ENCODE data around the gene RETREG2. TPM values are rescaled to one million over a fixed set of nuclear protein-coding genes. Genes with fewer than 3 reads are reported as not detected.

RETREG2 gene
- total and polyA plus RNA-seq, 2 of the 4 experiments (the other 2 are of a cell fraction), result 45.2 to 51.1 TPM

GRCh38 chr2:219228911-219229304, 50.8 kb downstream of the RETREG2 start:
- Histone ChIP-seq H4K8ac (ENCODE audit: low read depth in 2 of 2, low read length in 2 of 2) (peak overlapping the region; percentile 26 to 66; a peak in 2 of 4 replicates), H3K4me3 (ENCODE audit: insufficient read depth, low read depth, low read length) (peak overlapping the region; percentile 79), H3K4ac (ENCODE audit: low read depth, low read length) (peak overlapping the region; percentile 51), H4K20me1 (ENCODE audit: insufficient read depth, low read length) (no peaks in the 10 kb centered on the region), H2AK9ac (replicated peaks; ENCODE audit: low read depth, low read length, poor library complexity) (peak overlapping the region; percentile 94), H3K9me3 (ENCODE audit: control insufficient read depth, insufficient read depth, low read length) (no peaks in the 10 kb centered on the region), H3K9me1 (ENCODE audit: insufficient read depth, low read length) (peaks cover 8% of the 10 kb centered on the region; the same call in 1 of the 2 replicates), H3K36me3 (ENCODE audit: control insufficient read depth, insufficient read depth, low read length) (peaks cover 36% of the 10 kb centered on the region), H3K56ac (ENCODE audit: extremely low read depth, insufficient read depth, low read length) (peak overlapping the region; percentile 69; the same call in 1 of the 2 replicates), H4K91ac (ENCODE audit: insufficient read depth, low read depth, low read length) (peak overlapping the region; percentile 68), H3K79me1 (ENCODE audit: low read depth in 1 of 2, low read length in 2 of 2) (peaks cover 46 to 56% of the 10 kb centered on the region in 2 experiments), H2BK5ac (ENCODE audit: low read depth, low read length, poor library complexity, severe bottlenecking) (peak overlapping the region; percentile 71), H3K4me2 (ENCODE audit: low read depth, low read length) (peak overlapping the region; percentile 93), H2BK20ac (ENCODE audit: low read depth, low read length) (no peak overlapping the region), H3K23ac (ENCODE audit: low read depth, low read length) (peak overlapping the region; percentile 87), H3K27ac (ENCODE audit: insufficient read depth, low read length) (peak overlapping the region; percentile 70), H3K18ac (ENCODE audit: low read depth, low read length) (no peak overlapping the region), H2AFZ (replicated peaks; ENCODE audit: low read length, poor library complexity) (peak overlapping the region; percentile 99), H3K4me1 (ENCODE audit: control insufficient read depth, insufficient read depth, low read length) (peaks cover 5% of the 10 kb centered on the region), H3K14ac (replicated peaks; ENCODE audit: low read depth, low read length) (peak overlapping the region; percentile 93), H2BK15ac (ENCODE audit: low read depth, low read length) (0 out of 3 replicates have a peak overlapping the region, but pooled peaks have one; percentile 25), H3K27me3 (ENCODE audit: control insufficient read depth, insufficient read depth, low read length) (no peaks in the 10 kb centered on the region), H4K5ac (ENCODE audit: low read depth, low read length) (peak overlapping the region; percentile 31), H2BK120ac (ENCODE audit: low read depth, low read length) (no peak overlapping the region; the same call in 1 of the 2 replicates), H2AK5ac (ENCODE audit: low read depth, low read length) (peak overlapping the region; percentile 22; the same call in 1 of the 2 replicates), H3K9ac (ENCODE audit: low read depth, low read length) (peak overlapping the region; percentile 82)
- DNase-seq, result no peak
- dilution Hi-C loops (cut with HindIII; ENCODE audit: low sequenced_read_pairs, unreplicated experiment), result no loop called here
- peak; percentile 30; the same call in 1 of the 2 replicates for ATAC-seq (ENCODE audit: low read depth)
- no TSS peak for BruUV-seq (replicated peaks)
- CTCF ChIA-PET, result interaction anchor here (1.3 kb wide), 1 partner anchor 66 kb away, joined by 8 read pairs; no protein-coding TSS in a partner anchor
- in situ Hi-C loops (cut with MboI; ENCODE audit: low sequenced_read_pairs), result no loop called here
- 100% methylated on average over 1 of the region's 19 CpGs; no CpG with 5 or more reads in 1 of the 2 experiments for WGBS, 2 experiments (ENCODE audit: extremely low coverage in 2 of 2, insufficient read length in 1 of 2)
- POLR2A ChIA-PET (ENCODE audit: unreplicated experiment), result interaction anchor here (0.7 to 1.1 kb wide), 2 partner anchors 16 to 20 kb away, joined by 6 to 18 read pairs; no protein-coding TSS in a partner anchor
- TF ChIP-seq BHLHE40 (IDR thresholded peaks at IDR 0.05; ENCODE audit: low read depth, low read length) (no peak), RFX5 (IDR thresholded peaks at IDR 0.05; ENCODE audit: low read depth, low read length) (no peak), POLR2A (IDR thresholded peaks at IDR 0.05; ENCODE audit: low read depth, low read length) (no peak), FOS (IDR thresholded peaks at IDR 0.05; ENCODE audit: low read depth, low read length) (no peak), USF2 (IDR thresholded peaks at IDR 0.05; ENCODE audit: low read depth, low read length) (no peak), MXI1 (IDR thresholded peaks at IDR 0.05; ENCODE audit: borderline replicate concordance, low read depth, low read length) (peak; percentile 8; the same call in 1 of the 2 replicates), CTCF (conservative IDR thresholded peaks at IDR 0.05; ENCODE audit: low read depth, low read length) (no peak)
- intact Hi-C loops (cut with micrococcal nuclease), result loop anchor here (1.0 kb wide), 1 partner anchor 65 kb away; no protein-coding TSS in a partner anchor

Data from IMR-90 (cell line).